DOHH2 (cell line): ENCODE data around the gene TUBB4B.
A peak's percentile ranks its signal among the peaks of the same experiment; 100 is the strongest.

Experiments used
- H3F3A ChIP-seq: fragments of 200-600 bp; sonication (generic), shearing (Covaris generic); 2 replicates; pipeline ENCODE4 v1.6.0; 2016; ENCODE audit warnings: antibody characterized with exemption, mild to moderate bottlenecking; ENCODE audit not compliant: control insufficient read depth, insufficient read depth
- H3K27ac ChIP-seq: fragments of 200-600 bp; sonication (generic); 2 replicates; pipeline ENCODE4 v1.5.1; 2014; ENCODE audit warnings: low read depth, mild to moderate bottlenecking, low read length, moderate library complexity
- H3K27me3 ChIP-seq: fragments of 200-600 bp; sonication (generic); 2 replicates; pipeline ENCODE4 v1.6.1; 2014; ENCODE audit warnings: mild to moderate bottlenecking, low read length, mixed read lengths; ENCODE audit not compliant: control insufficient read depth
- H3K36me3 ChIP-seq: fragments of 200-600 bp; sonication (generic); 2 replicates; pipeline ENCODE4 v1.6.1; 2014; ENCODE audit warnings: mild to moderate bottlenecking, low read length, moderate library complexity, mixed read lengths; ENCODE audit not compliant: control insufficient read depth
- H3K4me1 ChIP-seq: fragments of 200-600 bp; sonication (generic); 2 replicates; pipeline ENCODE4 v1.6.1; 2014; ENCODE audit warnings: mild to moderate bottlenecking, low read length, mixed read lengths; ENCODE audit not compliant: control insufficient read depth
- H3K4me2 ChIP-seq: fragments of 200-600 bp; sonication (generic); 2 replicates; pipeline ENCODE4 v1.6.0; 2014; ENCODE audit warnings: mild to moderate bottlenecking, low read length, moderate library complexity
- H3K4me3 ChIP-seq: fragments of 200-600 bp; sonication (generic); 2 replicates; pipeline ENCODE4 v1.5.1; 2014; ENCODE audit warnings: mild to moderate bottlenecking, low read length, mixed read lengths
- H3K79me2 ChIP-seq: fragments of 200-600 bp; sonication (generic); 2 replicates; pipeline ENCODE4 v1.6.1; 2014; ENCODE audit warnings: mild to moderate bottlenecking, low read length, mixed read lengths; ENCODE audit not compliant: control insufficient read depth
- H3K9me2 ChIP-seq: fragments of 200-600 bp; sonication (generic); replicated peaks from 2 replicates; pipeline ENCODE4 v1.6.1; 2014; ENCODE audit warnings: mild to moderate bottlenecking, low read length, mixed read lengths; ENCODE audit not compliant: control insufficient read depth
- H3K9me3 ChIP-seq: fragments of 200-600 bp; sonication (generic); 2 replicates; pipeline ENCODE4 v1.6.1; 2014; ENCODE audit warnings: antibody characterized with exemption, low read length, mixed read lengths; ENCODE audit not compliant: control insufficient read depth, insufficient read depth
- H4K20me1 ChIP-seq: fragments of 200-600 bp; sonication (generic); 2 replicates; pipeline ENCODE4 v1.6.0; 2014; ENCODE audit warnings: low read depth, mild to moderate bottlenecking, antibody characterized with exemption, low read length, moderate library complexity; ENCODE audit not compliant: control insufficient read depth, insufficient read depth
- CTCF ChIP-seq: fragments of 200-600 bp; sonication (generic); IDR thresholded peaks from one replicate; pipeline ENCODE4 v1.5.1; 2014; ENCODE audit warnings: antibody characterized with exemption, mild to moderate bottlenecking, low read depth, low read length; ENCODE audit not compliant: poor library complexity, severe bottlenecking
- EZH2phosphoT487 ChIP-seq: fragments of 200-600 bp; sonication (generic); IDR thresholded peaks from 2 replicates; pipeline ENCODE4 v1.6.1; 2017; ENCODE audit warnings: borderline replicate concordance, mild to moderate bottlenecking, antibody characterized with exemption, low read length, moderate library complexity, mixed read lengths

Gene TUBB4B

GRCh38 chr9:137225699-137226331 lies 15.3 kb upstream of the TUBB4B start:
- Histone ChIP-seq H3K4me2 (no peak overlapping the region), H3K4me1 (peaks cover 35% of the 10 kb centered on the region), H3K9me2 (no peaks in the 10 kb centered on the region)

GRCh38 chr9:137226338-137227053 lies 14.6 kb upstream of the TUBB4B start:
- Histone ChIP-seq H3K4me1 (peaks cover 35% of the 10 kb centered on the region), H3F3A (peaks cover 6% of the 10 kb centered on the region), H3K79me2 (peaks cover 5% of the 10 kb centered on the region), H3K27ac (no peak overlapping the region), H4K20me1 (no peaks in the 10 kb centered on the region), H3K9me3 (no peaks in the 10 kb centered on the region), H3K4me2 (no peak overlapping the region), H3K9me2 (no peaks in the 10 kb centered on the region), H3K27me3 (peaks cover 13% of the 10 kb centered on the region), H3K36me3 (no peaks in the 10 kb centered on the region), H3K4me3 (no peak overlapping the region)
- no peak for TF ChIP-seq EZH2phosphoT487

More at GRCh38 chr9:137225699-137226331, 15.3 kb upstream of the TUBB4B start:
- H3K9me3 ChIP-seq = no peaks in the 10 kb centered on the region
- no peak overlapping the region for H3K4me3 ChIP-seq
- H3K79me2 ChIP-seq = peaks cover 5% of the 10 kb centered on the region
- H3K36me3 ChIP-seq = no peaks in the 10 kb centered on the region
- peaks cover 13% of the 10 kb centered on the region for H3K27me3 ChIP-seq
- no peak for TF ChIP-seq EZH2phosphoT487
- TF ChIP-seq CTCF = no peak
- no peaks in the 10 kb centered on the region for H4K20me1 ChIP-seq
- H3F3A ChIP-seq = peaks cover 6% of the 10 kb centered on the region
- H3K27ac ChIP-seq = no peak overlapping the region

- Histone ChIP-seq H3K4me2 (0 out of 2 replicates have a peak within 1 kb of the TSS, but pooled peaks have one; percentile 3), H3K4me1 (peaks cover 35% of the 10 kb centered on the region), H3K4me3 (no peak within 1 kb of the TSS), H3K36me3 (no peaks in the 10 kb centered on the region), H3K27me3 (peaks cover 13% of the 10 kb centered on the region), H3K9me2 (no peaks in the 10 kb centered on the region), H3K9me3 (no peaks in the 10 kb centered on the region), H4K20me1 (no peaks in the 10 kb centered on the region), H3F3A (peaks cover 6% of the 10 kb centered on the region), H3K79me2 (peaks cover 5% of the 10 kb centered on the region), H3K27ac (no peak within 1 kb of the TSS)
- TF ChIP-seq CTCF (peak; percentile 98), EZH2phosphoT487 (no peak)
Measured at GRCh38 chr9:137227054-137227852, 13.8 kb upstream of the TUBB4B start, which contains the start of gene RNF224. RNF224 (plus strand) TSS chr9:137227502; CDS start chr9:137228336, 834 bp downstream.
